HG02840 (cell line): ENCODE data around the gene AUTS2.

Source experiments
- ATAC-seq: cut with Tn5 transposase; IDR thresholded peaks from one replicate; pipeline ENCODE4 v1.9.1; 2021; ENCODE audit warnings: mild to moderate bottlenecking, moderate library complexity, moderate number of reproducible peaks; ENCODE audit not compliant: unreplicated experiment, low FRiP score

Gene AUTS2

DNA sequence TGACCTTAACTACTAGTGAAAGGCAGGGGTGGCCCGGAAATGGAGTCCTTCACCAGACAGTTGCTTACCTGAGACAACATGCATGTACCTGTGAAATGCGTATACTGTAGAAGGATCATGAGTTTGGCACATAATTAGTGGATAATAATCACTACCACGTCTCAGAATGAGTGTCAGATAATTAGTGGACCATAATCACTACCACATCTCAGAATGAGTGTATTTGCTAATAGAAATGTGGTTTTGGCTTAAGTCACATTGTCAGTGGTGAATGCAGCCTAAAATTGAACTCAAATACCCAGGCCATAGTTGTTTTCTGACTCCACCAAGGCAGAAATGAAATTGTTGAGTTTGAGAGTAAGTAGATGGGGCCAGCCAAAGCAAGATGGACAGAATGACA is 1065.4 kb downstream of the AUTS2 start:
- ATAC-seq: no peak

DNA sequence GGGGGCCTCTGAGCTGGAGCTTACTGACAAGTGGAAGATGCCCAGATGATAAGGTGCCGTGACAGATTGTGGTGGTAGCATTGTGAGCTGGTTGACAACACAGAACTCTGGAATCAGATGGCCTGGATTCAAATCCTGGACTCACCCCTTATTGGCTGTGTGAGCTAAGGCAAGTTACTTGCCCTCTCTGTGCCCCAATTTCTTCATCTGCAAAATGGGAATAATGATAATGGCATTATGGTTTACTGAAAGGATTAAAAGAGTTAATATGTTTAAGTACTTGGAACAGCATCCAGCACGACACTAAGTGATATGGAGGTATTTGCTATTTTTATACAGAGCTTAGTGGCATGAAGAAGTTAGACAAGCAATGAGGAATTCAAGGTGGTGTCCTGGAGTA is 1067.7 kb downstream of the AUTS2 start:
- no peak for ATAC-seq

DNA sequence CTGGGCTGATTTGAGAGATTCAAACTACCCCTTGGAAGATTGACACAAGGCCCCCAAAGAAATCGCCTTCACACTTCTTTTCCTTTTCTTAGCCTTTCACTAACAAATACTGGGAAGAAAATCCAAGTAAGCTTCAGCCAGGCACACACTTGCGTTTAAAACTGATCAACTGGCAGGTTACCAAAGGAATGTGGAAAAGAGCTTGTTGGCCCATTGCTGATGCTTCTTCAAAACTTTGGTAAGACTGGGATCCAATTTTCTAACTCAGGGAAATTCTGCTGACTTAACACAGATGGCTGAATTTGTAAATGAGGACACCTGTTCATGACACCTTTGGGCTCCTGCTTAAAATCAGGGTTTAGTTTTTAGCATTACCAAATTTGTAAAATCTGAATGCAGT is 1069.1 kb downstream of the AUTS2 start:
- ATAC-seq: no peak

DNA sequence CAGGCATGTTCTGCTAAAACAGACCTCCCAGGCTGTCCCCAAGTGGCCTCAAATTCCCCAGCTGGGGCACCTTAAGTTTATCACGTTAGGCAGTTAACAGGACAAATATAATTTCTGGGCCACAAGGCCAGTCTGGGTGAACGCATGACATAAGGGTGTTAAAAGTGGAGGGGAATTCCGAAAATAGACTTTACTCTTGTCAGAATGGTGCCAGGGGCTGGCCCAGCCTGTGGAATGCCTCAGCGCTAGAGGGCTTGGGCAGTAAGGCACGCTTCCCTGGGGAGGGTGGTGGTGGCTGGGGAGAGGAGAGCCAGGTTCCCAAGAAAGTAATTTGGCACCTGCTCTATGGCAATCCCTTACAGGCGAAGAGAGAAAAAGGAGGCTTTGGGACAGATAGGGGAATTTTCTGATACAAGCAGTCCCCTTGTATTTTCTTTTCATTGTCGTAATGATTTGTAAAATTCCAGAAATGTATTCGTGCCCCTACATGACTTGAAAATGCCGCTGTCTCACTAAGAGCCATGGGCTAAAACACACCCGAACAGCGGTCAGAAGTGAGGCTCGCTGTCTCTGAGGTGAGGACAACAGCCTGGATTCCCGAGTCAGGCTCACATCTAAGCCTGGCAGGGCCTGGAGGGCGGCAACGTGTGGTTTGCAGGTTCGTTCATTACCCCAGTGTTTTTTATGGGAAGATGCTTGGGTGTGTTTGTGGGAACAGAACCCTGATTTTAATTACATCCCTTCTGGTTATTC is 1070.5 kb downstream of the AUTS2 start:
- no peak for ATAC-seq

DNA sequence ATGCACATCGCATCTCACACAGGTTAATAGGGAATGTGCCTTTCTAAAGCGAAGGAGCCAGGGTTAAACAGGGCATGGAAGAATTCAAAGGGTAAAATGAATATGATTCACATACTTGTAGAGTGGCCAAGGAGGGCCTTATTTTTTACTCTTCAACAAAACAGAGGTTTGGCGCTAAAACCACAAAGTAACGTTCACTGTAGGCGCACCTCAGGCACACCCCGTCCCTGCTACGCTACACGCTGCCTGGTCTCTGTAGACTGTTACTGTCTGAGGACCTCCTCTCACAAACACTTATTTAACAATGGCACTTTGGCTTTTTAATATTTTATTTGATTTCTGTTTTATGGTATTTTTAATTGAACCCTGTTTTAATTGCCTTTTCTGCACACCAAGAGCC is 1071.6 kb downstream of the AUTS2 start:
- no peak for ATAC-seq

DNA sequence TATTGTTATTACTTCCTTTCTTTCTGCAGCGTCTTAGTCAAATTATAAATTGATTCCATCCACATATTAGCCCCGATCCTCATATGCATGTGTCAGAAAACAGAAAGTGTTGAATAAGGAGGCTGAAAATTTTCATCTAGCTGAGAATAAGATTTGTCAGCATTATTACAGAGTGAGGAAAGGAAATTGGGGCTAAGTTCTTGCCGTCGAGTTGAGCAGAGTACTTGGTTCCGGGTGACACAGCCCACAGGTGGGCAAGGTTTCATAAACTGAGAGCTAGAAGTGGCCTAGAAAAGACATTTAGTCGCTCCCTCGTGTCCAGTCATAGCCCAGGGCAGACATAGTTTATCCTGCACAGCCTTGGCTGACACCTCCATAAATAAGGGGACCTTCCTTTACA is 1072.0 kb downstream of the AUTS2 start:
- ATAC-seq: no peak

DNA sequence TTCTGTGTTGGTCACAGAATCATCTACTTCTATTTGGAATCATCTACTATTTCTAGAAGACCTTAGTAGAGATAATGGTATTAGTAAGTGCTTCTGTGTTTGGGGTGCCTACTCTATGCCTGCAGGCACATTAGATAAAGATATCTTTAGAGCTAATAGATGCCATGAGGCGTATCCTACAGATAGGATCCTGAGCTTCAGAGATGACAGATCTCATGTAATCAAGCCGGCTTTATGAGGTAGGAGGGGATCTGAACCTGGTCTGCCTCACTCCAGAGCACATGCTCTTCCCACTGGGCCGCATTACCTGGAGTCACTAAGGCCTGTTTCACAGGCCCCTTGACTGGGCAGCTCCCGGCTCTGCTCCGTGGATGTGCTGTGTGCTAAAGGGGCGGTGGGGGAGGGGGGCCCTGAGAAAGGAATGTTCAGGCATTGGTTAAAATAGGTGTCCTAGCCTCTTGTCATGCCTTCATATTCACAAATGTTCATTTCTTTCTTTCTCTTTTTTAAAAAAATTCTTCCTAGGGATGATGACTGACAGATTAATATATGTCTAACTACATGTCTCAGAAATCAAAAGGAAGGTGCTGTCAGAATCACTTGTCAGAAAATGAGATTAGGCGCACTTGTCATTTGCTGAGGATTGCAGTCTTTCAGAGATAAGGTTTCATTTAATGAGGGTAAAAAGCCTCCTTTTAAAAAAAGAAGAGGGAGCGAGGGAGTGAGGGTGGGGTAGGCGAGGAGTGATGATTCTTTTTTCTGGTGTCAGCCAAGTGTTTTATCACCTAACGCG is 1075.7 kb downstream of the AUTS2 start:
- ATAC-seq: no peak

DNA sequence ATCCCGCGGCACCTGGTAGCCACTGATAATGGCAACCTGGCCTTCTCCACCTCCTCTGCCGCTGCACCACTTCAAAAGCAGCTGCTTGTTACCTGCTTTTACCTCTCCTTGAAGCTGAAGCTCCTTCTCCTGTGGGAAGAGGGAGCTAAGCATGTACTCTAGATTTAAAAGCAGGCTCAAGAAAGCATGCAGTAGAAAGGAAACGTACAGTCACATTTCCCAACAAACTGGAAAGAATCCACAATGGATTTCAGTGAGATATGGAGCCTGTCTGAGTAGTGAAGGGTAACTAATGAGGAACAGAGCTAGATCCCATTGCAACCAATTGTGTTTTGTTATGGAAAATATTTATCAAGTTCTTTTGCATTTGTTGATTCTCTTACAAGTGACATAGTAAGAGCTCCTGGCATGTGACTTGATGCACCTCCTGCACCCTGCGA is 1076.3 kb downstream of the AUTS2 start:
- no peak for ATAC-seq

DNA sequence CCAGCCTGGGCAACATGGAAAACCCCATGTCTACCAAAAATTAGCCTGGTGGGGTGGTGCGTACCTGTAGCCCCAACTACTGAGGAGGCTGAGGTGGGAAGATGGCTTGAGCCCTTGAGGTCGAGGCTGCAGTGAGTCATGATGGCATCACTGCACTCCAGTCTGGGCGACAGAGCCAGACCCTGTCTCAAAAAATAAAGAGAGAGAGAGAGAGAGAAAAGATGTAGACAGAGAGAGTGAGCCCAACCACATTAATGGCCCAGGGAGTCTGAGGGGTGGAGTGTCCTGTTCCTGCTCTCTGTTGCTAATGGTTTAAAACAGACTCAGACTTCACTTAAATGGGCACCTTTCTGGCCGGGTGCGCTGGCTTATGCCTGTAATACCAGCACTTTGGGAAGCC is 1078.0 kb downstream of the AUTS2 start:
- no peak for ATAC-seq

DNA sequence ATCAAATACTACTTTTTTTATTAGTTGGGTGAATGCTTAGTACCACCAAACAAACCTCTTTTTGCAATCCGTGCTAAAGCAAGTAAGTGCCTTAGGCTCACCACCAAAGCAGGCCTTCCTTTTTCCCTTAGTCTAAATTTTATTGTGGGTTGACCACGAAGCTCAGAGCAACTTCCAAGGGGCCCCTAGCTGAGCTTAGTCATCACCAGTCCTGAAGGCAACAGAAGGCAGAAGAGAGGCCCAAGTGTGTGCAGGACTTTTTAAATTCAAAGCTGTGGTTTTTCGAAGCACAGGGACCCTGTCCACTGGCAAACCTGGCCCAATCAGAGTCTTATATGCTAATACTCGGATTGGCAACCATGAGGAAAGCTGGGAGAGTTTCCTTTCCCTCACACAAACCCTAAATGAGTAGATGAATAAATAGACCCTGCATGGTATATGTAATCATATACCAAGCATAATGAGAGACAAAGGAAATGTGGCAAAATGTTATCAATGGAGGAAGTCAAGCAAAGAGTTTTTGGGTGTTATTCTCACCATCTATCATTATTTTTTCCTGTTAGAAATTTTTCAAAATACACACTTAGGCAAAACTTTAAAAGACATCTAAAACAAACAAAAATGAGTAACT is 1080.5 kb downstream of the AUTS2 start:
- ATAC-seq: no peak

DNA sequence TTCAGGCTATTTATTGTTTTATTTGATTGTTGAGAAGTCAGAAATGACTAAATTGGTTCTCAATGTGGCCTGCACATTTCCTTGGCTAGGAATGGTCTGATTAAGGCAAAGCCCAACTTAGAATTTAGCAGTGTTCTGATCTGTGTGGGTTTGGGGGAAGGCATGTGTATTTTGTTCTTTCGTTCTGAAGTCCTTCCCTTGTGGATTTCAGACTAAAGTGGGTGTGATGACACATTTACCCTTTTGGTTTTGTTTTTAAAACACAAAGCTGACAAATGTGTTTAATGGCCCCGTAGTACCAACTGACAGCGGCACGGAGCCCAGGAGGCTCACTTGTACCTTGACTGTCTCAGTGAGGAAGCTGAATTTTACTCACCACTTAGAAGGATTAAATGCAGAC is 1081.4 kb downstream of the AUTS2 start:
- ATAC-seq: no peak

DNA sequence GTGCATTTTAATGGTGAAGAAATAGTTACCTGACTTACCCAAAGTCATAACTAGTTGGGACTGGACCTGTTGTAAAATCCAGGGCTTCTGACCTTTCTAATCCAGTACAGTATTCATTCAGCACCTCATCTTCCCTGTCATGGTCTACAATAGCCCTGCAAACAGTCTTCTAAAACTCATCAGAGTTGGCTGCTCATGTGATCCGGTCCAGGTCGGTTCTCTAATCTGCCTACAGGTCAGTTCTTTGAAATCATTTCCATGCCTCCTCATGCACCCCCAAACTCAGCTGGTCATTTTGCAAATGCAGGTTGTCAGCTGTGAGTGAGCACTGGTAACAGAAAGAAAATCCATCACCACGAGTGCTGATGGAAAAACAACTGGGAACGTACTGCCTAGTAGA is 1082.0 kb downstream of the AUTS2 start:
- ATAC-seq: no peak

DNA sequence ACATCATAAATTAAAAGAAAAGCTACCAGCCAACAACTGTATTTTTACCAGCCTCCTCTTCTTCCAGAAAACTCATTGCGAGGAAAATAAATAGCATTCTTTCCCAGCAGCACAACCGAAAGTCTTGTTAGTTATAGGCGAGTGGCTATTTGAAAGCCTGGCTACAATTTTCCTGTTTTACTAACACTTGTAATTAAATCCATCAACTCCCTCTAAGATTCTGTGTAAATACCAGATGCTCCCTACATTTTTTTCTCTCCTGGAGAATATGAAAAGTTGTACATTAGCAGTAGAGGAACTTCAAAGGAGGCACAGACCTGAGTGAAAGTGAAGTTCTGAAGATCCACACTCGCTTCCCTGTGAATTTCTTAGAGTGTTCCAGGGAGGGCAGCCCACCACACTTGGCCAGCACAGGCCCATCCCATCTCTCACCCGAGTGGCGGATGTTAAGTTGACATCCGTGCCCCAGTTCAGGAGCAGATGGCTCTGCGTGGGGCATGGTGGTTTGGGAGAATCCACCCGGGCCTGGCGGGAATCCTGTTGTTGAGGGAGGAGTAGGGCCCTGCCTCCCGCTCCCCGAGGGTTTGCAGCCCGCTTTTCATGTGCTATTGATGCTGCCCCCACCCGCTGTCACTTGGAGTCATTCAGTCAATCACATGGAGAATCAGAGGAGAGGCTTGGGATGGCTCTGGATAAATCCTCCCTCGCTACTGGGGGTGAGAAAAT is 1082.6 kb downstream of the AUTS2 start:
- no peak for ATAC-seq

DNA sequence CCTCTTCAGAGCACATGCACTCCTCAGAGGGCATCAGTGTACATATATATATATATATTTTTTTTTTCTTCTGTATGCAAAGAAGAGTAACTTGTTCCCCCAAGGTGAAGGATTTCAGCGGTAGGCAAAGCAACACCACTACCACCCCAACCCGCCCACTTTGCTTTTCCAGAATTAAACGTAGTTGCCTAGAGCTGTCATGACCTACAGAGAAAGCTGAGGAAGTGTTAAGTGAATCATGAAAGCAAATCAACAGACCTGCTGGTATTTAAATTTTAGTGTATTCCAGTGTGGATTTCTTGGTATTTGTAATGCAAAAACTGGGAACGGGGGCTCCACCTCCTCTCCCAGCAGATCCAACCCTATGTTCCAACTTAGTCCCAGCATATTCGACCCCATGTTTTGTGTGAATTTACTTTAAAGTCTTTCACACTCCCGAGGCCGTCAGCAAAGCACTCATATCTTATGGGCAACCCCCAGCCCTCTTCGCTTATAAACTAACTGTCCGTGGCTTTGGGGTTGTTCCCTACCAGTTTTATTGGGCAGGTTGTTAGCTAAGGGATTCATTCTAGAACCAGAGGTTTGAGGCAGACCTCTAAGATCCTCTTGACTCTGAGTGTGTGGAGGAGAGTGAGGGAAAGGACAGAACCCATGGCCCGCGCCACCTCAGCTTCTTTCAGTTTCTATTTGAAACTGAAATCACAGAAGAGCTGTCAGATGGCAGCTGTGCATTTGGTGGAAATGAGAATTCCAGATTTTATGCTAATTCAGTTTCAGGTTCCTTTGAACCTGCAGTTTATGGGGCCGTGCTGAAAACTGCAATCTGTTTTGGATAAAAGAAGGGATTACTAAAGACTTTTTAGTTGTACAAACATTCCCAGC is 1083.4 kb downstream of the AUTS2 start:
- ATAC-seq: no peak

DNA sequence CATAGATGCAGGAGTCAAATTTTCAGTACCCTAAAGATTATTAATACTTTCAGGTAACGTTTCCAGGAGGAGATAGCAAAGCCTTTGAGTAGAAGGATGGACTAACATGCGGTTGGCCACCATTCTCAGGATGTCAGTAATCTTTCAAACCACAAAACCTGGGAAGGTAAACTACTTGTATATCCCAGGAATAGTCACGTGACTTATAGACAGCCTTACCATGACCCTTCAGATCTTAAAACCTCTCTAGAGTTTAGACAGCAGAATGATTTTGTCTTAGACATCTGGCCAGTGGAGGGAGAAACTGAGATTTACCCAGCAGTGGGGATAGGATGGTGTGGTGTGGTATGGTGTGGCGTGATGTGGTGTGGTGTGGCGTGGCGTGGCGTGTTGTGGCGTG is 1085.9 kb downstream of the AUTS2 start:
- no peak for ATAC-seq

DNA sequence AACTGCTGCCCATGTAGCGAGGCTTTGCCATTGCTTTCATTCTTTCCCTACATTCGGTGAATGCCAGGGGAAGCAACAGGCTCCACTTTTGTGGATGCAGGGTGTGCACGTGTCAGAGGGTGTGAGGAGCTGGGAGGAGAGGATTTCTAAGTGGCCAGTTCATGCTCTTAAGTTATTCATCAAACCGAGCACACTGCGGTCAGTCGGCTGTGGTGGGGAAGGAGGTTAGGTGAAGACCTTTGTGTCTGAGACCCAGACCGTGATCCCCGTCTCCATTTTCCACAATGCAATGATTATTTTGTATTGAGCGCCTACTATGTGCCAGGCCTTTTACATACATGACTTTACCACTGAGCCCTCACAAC is 1095.0 kb downstream of the AUTS2 start:
- no peak for ATAC-seq

DNA sequence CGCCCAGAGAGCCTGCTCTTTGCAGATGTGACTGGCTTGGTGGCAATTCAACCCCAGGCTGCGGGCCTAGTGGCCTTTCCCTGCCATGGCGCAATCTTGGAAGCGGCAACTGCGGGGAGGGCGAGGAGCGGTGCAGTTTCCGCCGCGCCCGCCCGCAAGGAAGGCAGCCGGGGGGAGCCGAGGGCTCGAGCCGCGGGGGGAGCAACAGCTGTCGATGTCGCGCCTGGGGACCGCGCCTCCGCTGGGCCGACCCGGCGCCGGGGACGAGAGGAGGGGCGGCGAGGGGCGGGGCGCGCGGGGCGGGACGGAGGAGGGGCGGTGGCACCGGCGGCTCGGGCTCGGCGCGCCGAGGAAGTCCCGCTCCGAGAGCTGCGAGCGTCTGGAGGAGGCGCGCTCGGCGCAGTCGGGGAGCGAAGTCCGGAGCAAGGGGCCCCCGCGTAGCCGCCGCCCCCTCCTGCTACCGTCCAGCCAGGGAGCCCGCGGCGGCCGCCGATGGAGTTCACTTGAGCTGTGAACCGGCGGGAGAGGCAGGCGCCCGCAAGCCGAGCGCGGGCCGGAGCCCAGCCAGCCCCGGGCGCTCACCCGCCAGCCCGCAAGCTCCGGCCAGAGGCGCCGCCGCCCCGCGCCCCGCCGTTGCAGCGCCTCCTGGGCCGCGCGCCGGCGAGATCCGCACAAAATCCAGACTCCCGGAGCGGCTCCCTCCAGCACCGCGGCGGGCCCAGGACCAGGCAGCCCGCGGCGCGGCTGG is 1095.6 kb downstream of the AUTS2 start:
- no peak for ATAC-seq

DNA sequence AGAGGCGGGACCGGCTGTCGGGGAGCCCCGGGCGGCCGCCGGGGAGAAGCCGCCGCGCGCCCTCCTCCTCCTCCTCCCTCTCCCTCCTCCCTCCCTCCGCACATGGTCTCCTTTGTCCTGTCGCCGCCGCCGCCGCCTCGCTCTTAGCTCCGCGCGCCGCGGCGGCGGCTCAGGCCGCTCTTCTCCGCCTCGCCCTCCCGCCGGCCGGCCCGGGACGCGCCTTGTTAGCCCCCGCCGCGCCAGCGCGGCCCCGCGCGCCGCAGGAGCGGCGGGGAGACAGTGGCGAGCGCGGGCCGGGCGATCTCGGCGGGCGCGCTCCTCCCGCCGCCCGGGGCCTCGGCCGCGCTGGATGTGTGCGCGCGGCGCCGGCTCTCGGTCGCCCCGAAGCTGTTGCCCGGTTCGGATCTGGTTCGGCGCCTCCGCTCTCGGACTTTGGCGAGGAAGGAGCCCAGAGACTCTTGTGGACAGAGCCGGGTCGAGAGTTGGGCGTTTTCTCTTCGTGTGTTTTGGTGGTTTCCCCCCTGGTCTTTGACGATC is 1096.2 kb downstream of the AUTS2 start:
- no peak for ATAC-seq
